K562 (cell line): ENCODE data around the gene KCNJ5. TPM values are rescaled to one million over a fixed set of nuclear protein-coding genes. Genes with fewer than 3 reads are reported as not detected.

Experiments
- KLF10 ChIP-seq: fragments of 250-450 bp; sonication (Bioruptor Pico); IDR thresholded peaks from 2 replicates; pipeline ENCODE4 v1.6.1; 2021; ENCODE audit warnings: matching md5 sums
- SMC3 ChIP-seq: conservative IDR thresholded peaks from 2 replicates; pipeline ENCODE4 v1.6.1; 2011; ENCODE audit warnings: low read depth, low read length, improper control_type of control experiment; ENCODE audit not compliant: insufficient read depth
- TRIM24 ChIP-seq, 2 experiments: fragments of 450-650 bp; IDR thresholded peaks; 2 replicates each; pipeline ENCODE4 v1.6.1; 2016
- ZNF174 ChIP-seq: fragments of 250-450 bp; sonication (Bioruptor Pico); IDR thresholded peaks from 2 replicates; pipeline ENCODE4 v1.4.0; 2020; ENCODE audit warnings: mild to moderate bottlenecking
- polyA plus RNA-seq, 8 experiments: library from polyadenylated mRNA; depleted of rRNA in 4 of 8; stranded (reverse) in 5 of 8; unstranded in 3 of 8; fragments of >200 nt; fragmentation: Nextera tagmentation in 2 of 8; fragmentation: Illumina TruSeq in 1 of 8; extraction: Ambion mirVana in 2 of 8; extraction: Trizol in 1 of 8; gene quantifications; 2 replicates each; pipeline versions ENCODE4 v1.2.1 to v1.2.3, GENCODE V29; 2011 to 2014; ENCODE audit warnings: inconsistent platforms in 1 of 8, missing spikeins in 1 of 8
- total RNA-seq, 7 experiments: library from RNA; depleted of rRNA in 6 of 7; stranded (reverse); fragments of >200 nt in 6 of 7; fragmentation: Illumina TruSeq in 2 of 7; extraction: Trizol in 2 of 7; gene quantifications; 2 replicates each; pipeline versions ENCODE4 v1.2.1 to v1.2.3, GENCODE V29; 2011 to 2021; ENCODE audit warnings: low replicate concordance in 1 of 7
- TF ChIP-seq, protein P1 (sequence below), 2 experiments: fragments of 450-650 bp; formaldehyde crosslinking in 1 of 2; IDR thresholded peaks; 2 replicates each; pipeline versions ENCODE4 v1.4.0 to v1.6.1; 2014 to 2020; ENCODE audit warnings: mild to moderate bottlenecking in 2 of 2, borderline replicate concordance in 1 of 2, low read depth in 1 of 2
- TF ChIP-seq, protein P2 (sequence below), 2 experiments: IDR thresholded peaks; 2 replicates each; pipeline ENCODE4 v1.6.1; 2011; ENCODE audit warnings: borderline replicate concordance in 1 of 2, control low read depth in 1 of 2, low read depth in 1 of 2, low read length in 1 of 2, mild to moderate bottlenecking in 1 of 2, mixed read lengths in 1 of 2, moderate library complexity in 1 of 2; ENCODE audit not compliant: insufficient read depth in 1 of 2, insufficient read length in 1 of 2, poor library complexity in 1 of 2, severe bottlenecking in 1 of 2; ENCODE audit errors: extremely low read depth in 1 of 2

Gene KCNJ5
- total and polyA plus RNA-seq, 9 of the 15 experiments (the other 6 are each of a cell fraction or from before 2014, with no cell fraction given): 0.04 TPM; not detected in 8

DNA sequence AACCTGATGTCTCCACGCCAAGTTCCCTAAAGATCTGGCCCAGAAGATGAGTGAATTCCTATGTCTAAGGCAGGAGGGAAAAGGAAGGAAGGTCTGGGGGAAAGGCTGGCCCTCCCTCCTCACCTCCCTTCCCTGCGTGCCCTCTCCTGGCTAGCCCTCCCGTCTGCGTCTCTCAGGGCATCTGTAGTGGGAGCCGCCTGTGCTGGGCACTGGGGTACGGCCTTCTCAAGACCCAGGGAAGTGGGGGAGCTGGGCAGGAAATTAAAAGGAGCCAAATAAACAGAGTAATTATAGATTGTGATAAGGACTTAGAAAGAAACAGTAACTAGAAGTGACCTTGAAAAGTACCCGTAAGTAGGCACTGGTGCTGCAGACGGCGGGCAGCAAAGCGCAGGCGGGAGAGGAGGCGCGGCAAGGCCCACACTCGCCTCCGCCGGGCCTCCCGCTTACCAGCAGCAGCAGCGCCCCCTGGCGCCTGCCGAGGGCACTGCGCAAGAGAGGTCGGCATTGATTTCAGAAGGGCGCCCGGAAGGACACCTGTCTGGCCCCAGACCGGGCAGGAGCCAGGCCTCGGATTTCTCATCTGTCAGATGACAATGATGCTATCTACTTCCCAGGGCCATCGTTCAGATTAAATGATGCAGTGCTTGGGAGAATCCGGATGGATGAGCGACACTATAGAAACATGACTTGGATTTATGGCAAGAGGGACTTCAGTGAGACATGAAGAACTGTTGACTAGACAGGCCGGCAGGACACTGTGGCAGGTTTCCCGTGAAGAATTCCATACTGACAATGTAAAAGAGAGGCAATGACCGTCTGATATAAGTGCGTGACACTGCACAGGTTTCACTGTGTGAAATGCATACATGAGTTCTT, 31.4 kb upstream of the KCNJ5 start (continued):
- TF ChIP-seq, protein P1, sequence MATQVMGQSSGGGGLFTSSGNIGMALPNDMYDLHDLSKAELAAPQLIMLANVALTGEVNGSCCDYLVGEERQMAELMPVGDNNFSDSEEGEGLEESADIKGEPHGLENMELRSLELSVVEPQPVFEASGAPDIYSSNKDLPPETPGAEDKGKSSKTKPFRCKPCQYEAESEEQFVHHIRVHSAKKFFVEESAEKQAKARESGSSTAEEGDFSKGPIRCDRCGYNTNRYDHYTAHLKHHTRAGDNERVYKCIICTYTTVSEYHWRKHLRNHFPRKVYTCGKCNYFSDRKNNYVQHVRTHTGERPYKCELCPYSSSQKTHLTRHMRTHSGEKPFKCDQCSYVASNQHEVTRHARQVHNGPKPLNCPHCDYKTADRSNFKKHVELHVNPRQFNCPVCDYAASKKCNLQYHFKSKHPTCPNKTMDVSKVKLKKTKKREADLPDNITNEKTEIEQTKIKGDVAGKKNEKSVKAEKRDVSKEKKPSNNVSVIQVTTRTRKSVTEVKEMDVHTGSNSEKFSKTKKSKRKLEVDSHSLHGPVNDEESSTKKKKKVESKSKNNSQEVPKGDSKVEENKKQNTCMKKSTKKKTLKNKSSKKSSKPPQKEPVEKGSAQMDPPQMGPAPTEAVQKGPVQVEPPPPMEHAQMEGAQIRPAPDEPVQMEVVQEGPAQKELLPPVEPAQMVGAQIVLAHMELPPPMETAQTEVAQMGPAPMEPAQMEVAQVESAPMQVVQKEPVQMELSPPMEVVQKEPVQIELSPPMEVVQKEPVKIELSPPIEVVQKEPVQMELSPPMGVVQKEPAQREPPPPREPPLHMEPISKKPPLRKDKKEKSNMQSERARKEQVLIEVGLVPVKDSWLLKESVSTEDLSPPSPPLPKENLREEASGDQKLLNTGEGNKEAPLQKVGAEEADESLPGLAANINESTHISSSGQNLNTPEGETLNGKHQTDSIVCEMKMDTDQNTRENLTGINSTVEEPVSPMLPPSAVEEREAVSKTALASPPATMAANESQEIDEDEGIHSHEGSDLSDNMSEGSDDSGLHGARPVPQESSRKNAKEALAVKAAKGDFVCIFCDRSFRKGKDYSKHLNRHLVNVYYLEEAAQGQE (IDR thresholded peaks at IDR 0.05; ENCODE audit: borderline replicate concordance): 0 out of 2 replicates have a peak, but pooled peaks have one; percentile 7
- TF ChIP-seq, protein P1 (CRISPR knock-in tag; IDR thresholded peaks at IDR 0.05; ENCODE audit: low read depth): no peak
- TF ChIP-seq, protein P2, sequence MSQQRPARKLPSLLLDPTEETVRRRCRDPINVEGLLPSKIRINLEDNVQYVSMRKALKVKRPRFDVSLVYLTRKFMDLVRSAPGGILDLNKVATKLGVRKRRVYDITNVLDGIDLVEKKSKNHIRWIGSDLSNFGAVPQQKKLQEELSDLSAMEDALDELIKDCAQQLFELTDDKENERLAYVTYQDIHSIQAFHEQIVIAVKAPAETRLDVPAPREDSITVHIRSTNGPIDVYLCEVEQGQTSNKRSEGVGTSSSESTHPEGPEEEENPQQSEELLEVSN (IDR thresholded peaks at IDR 0.05; ENCODE audit: borderline replicate concordance in 1 of 2, extremely low read depth in 1 of 2, insufficient read depth in 1 of 2, insufficient read length in 1 of 2, low read depth in 1 of 2, low read length in 1 of 2, poor library complexity in 1 of 2, severe bottlenecking in 1 of 2): peak in 1 of 2 experiments; percentile 32
- TF ChIP-seq KLF10 (CRISPR knock-in tag) (no peak), ZNF174 (CRISPR knock-in tag) (no peak), SMC3 (peak; percentile 49; the same call in 1 of the 2 replicates), TRIM24 (IDR thresholded peaks at IDR 0.05) (no peak)
- TF ChIP-seq, all 486 proteins: peak for 9
